OCI-LY1 (cell line): ENCODE measurements around the gene SF3B3.

Experiments
- H2AFZ ChIP-seq: fragments of 200-600 bp; sonication (generic), shearing (Covaris generic); 2 replicates; pipeline ENCODE4 v1.6.0; 2014; ENCODE audit warnings: antibody characterized with exemption, mild to moderate bottlenecking, low read length
- H3F3A ChIP-seq: fragments of 200-600 bp; sonication (generic), shearing (Covaris generic); 2 replicates; pipeline ENCODE4 v1.6.0; 2014; ENCODE audit warnings: mild to moderate bottlenecking, antibody characterized with exemption, low read length, moderate library complexity; ENCODE audit not compliant: insufficient read depth
- H3K27ac ChIP-seq: fragments of 200-600 bp; sonication (generic); 2 replicates; pipeline ENCODE4 v1.5.1; 2014; ENCODE audit warnings: low read length, mixed run types, mild to moderate bottlenecking, low read depth; ENCODE audit not compliant: poor library complexity, severe bottlenecking
- H3K27me3 ChIP-seq: fragments of 200-600 bp; sonication (generic); 2 replicates; pipeline ENCODE4 v1.6.0; 2014; ENCODE audit warnings: antibody characterized with exemption, mild to moderate bottlenecking, low read length, moderate library complexity; ENCODE audit not compliant: insufficient read depth
- H3K36me3 ChIP-seq: fragments of 200-600 bp; sonication (generic); 2 replicates; pipeline ENCODE4 v1.6.1; 2014; ENCODE audit warnings: mild to moderate bottlenecking, antibody characterized with exemption, low read length, moderate library complexity, mixed read lengths; ENCODE audit not compliant: insufficient read depth
- H3K4me1 ChIP-seq: fragments of 200-600 bp; sonication (generic); 2 replicates; pipeline ENCODE4 v1.5.1; 2014; ENCODE audit warnings: mild to moderate bottlenecking, low read length, moderate library complexity; ENCODE audit not compliant: insufficient read depth, severe bottlenecking
- H3K4me2 ChIP-seq: fragments of 200-600 bp; sonication (generic), shearing (Covaris generic); 2 replicates; pipeline ENCODE4 v1.6.1; 2014; ENCODE audit warnings: low read length
- H3K4me3 ChIP-seq: fragments of 200-600 bp; sonication (generic); 2 replicates; pipeline ENCODE4 v1.5.1; 2014; ENCODE audit warnings: low read length, low read depth, mild to moderate bottlenecking, mixed read lengths; ENCODE audit not compliant: poor library complexity, severe bottlenecking
- H3K79me2 ChIP-seq: fragments of 200-600 bp; shearing (Covaris generic); 2 replicates; pipeline ENCODE4 v1.6.1; 2016; ENCODE audit warnings: mixed run types, low read length, mixed read lengths; ENCODE audit not compliant: insufficient read depth
- H3K9ac ChIP-seq: fragments of 200-600 bp; sonication (generic), shearing (Covaris generic); 2 replicates; pipeline ENCODE4 v1.6.1; 2014; ENCODE audit warnings: mild to moderate bottlenecking, low read length, mixed read lengths
- H3K9me2 ChIP-seq: fragments of 200-600 bp; sonication (generic), shearing (Covaris generic); 2 replicates; pipeline ENCODE4 v1.6.1; 2014; ENCODE audit warnings: low read depth, mild to moderate bottlenecking, low read length, mixed read lengths
- H3K9me3 ChIP-seq: fragments of 200-600 bp; shearing (Covaris generic); 2 replicates; pipeline ENCODE4 v1.6.1; 2014; ENCODE audit warnings: low read length, mixed read lengths
- H4K20me1 ChIP-seq: fragments of 200-600 bp; sonication (generic), shearing (Covaris generic); 2 replicates; pipeline ENCODE4 v1.6.0; 2016; ENCODE audit warnings: mild to moderate bottlenecking, low read length; ENCODE audit not compliant: insufficient read depth
- EZH2 ChIP-seq: fragments of 200-600 bp; sonication (generic), shearing (Covaris generic); IDR thresholded peaks from 2 replicates; pipeline ENCODE4 v1.8.0; 2017; ENCODE audit warnings: borderline replicate concordance, mixed run types, mild to moderate bottlenecking, antibody characterized with exemption, low read length, moderate library complexity, mixed read lengths
- TF ChIP-seq, protein P1 (sequence below): fragments of 200-600 bp; sonication (generic), shearing (Covaris generic); IDR thresholded peaks from 2 replicates; pipeline ENCODE4 v1.5.1; 2017; ENCODE audit warnings: mild to moderate bottlenecking, antibody characterized with exemption, low read length, moderate library complexity, mixed read lengths

SF3B3 gene

DNA sequence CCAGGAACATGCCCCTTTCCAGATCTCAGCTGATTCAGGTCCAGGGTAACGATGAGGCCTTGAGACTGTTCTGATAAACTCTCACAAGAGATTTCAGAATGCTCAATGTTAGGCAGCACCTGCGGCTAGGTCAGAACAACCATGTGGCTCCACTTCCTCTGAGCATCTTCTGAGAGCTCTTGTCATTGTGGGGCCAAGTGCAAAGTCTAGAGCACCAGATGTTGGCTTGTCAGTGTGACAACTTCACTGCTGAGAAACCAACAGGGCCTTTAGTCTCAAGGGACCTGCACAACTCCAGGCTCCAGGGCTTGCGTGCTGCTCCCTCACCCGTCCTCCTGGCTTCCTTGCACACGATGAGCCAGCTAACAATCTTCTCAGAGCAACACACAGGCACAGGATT lies 40.2 kb upstream of the SF3B3 start:
- H3K9me2 ChIP-seq: no peaks in the 10 kb centered on the region
- TF ChIP-seq EZH2: no peak
- TF ChIP-seq, protein P1, sequence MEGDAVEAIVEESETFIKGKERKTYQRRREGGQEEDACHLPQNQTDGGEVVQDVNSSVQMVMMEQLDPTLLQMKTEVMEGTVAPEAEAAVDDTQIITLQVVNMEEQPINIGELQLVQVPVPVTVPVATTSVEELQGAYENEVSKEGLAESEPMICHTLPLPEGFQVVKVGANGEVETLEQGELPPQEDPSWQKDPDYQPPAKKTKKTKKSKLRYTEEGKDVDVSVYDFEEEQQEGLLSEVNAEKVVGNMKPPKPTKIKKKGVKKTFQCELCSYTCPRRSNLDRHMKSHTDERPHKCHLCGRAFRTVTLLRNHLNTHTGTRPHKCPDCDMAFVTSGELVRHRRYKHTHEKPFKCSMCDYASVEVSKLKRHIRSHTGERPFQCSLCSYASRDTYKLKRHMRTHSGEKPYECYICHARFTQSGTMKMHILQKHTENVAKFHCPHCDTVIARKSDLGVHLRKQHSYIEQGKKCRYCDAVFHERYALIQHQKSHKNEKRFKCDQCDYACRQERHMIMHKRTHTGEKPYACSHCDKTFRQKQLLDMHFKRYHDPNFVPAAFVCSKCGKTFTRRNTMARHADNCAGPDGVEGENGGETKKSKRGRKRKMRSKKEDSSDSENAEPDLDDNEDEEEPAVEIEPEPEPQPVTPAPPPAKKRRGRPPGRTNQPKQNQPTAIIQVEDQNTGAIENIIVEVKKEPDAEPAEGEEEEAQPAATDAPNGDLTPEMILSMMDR: no peak
- peak overlapping the region; percentile 44 for H3K4me2 ChIP-seq
- no peaks in the 10 kb centered on the region for H3K79me2 ChIP-seq
- no peaks in the 10 kb centered on the region for H4K20me1 ChIP-seq
- no peak overlapping the region for H2AFZ ChIP-seq
- H3K27me3 ChIP-seq: no peaks in the 10 kb centered on the region
- no peaks in the 10 kb centered on the region for H3F3A ChIP-seq
- no peak overlapping the region for H3K4me3 ChIP-seq
- no peaks in the 10 kb centered on the region for H3K9me3 ChIP-seq
- peaks cover 42% of the 10 kb centered on the region for H3K36me3 ChIP-seq
- peaks cover 32% of the 10 kb centered on the region for H3K4me1 ChIP-seq
- peak overlapping the region; percentile 58 for H3K9ac ChIP-seq
- peak overlapping the region; percentile 90 for H3K27ac ChIP-seq

DNA sequence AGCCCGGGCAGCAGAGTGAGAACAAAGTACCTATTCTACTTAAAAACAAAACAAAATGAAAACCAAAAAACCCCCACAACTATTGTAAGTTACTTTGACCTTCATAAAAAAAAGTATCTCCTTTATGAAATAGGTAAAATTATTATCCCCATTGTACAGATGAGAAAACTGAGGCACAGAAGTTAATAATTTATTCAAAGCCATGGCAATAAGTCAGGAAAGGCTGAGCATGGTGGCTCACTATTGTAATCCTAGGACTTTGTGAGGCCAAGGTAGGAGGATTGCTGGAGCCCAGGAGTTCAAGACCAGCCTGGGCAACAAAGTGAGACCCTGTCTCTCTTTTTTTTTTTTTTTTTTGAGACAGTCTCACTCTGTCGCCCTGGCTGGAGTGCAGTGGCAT lies 38.7 kb upstream of the SF3B3 start:
- Histone ChIP-seq H3K36me3 (peaks cover 32% of the 10 kb centered on the region), H4K20me1 (no peaks in the 10 kb centered on the region), H3K9me3 (no peaks in the 10 kb centered on the region), H3K9ac (no peak overlapping the region), H3K27ac (peak overlapping the region; percentile 90), H3F3A (no peaks in the 10 kb centered on the region), H3K79me2 (no peaks in the 10 kb centered on the region), H3K4me3 (no peak overlapping the region), H3K9me2 (no peaks in the 10 kb centered on the region), H3K4me2 (no peak overlapping the region), H3K27me3 (no peaks in the 10 kb centered on the region), H3K4me1 (peaks cover 32% of the 10 kb centered on the region), H2AFZ (no peak overlapping the region)
- TF ChIP-seq, protein P1: no peak
- TF ChIP-seq EZH2: no peak

DNA sequence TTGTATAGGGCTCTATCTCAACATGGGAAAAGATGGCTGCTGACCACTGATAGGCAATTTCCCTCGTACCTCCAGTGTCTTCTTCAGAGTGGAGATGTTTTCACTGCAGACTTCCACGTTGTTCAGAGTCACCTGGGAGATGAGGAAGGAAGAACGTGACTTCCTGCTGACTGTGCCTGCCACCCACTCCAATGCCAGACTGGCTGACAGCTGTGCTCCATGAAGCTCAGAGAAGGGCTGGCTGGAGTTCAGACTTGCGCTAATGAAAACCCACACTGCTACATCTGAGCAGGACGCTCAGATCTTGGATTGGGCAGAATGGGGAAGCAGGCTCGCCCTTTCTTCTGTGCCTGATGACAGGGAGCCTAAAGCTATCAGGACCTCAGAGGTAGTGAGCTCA lies 33.4 kb upstream of the SF3B3 start:
- no peaks in the 10 kb centered on the region for H3K9me2 ChIP-seq
- no peaks in the 10 kb centered on the region for H4K20me1 ChIP-seq
- no peaks in the 10 kb centered on the region for H3K9me3 ChIP-seq
- TF ChIP-seq, protein P1: no peak
- no peak overlapping the region for H3K4me2 ChIP-seq
- peaks cover 30% of the 10 kb centered on the region for H3K4me1 ChIP-seq
- H3F3A ChIP-seq: peaks cover 4% of the 10 kb centered on the region; the same call in 1 of the 2 replicates
- peak overlapping the region; percentile 19 for H3K27ac ChIP-seq
- H3K4me3 ChIP-seq: no peak overlapping the region
- peaks cover 23% of the 10 kb centered on the region for H3K36me3 ChIP-seq
- no peak overlapping the region for H3K9ac ChIP-seq
- no peak overlapping the region for H2AFZ ChIP-seq
- no peaks in the 10 kb centered on the region for H3K79me2 ChIP-seq
- H3K27me3 ChIP-seq: no peaks in the 10 kb centered on the region
